ENCODE data around the gene NSUN4.
A peak's percentile ranks its signal among the peaks of the same experiment; 100 is the strongest.

NSUN4 gene

GRCh38 chr1:46399307-46399706 is 58.7 kb downstream of the NSUN4 start:
- TF ChIP-seq CTCF (IDR thresholded peaks at IDR 0.05; ENCODE audit: insufficient read depth, missing control alignments), result no peak
- no peak for DNase-seq (ENCODE audit: insufficient read length, low spot score)
- no peak for FAIRE-seq

GRCh38 chr1:46400421-46400820 is 59.8 kb downstream of the NSUN4 start:
- FAIRE-seq, result no peak
- TF ChIP-seq CTCF (IDR thresholded peaks at IDR 0.05; ENCODE audit: insufficient read depth, missing control alignments), result no peak
- no peak for DNase-seq (ENCODE audit: insufficient read length, low spot score)

GRCh38 chr1:46401154-46401913 is 60.7 kb downstream of the NSUN4 start:
- no peak for TF ChIP-seq CTCF (IDR thresholded peaks at IDR 0.05; ENCODE audit: insufficient read depth, missing control alignments)
- FAIRE-seq, result no peak
- DNase-seq (ENCODE audit: insufficient read length, low spot score), result no peak

- no peak for DNase-seq (ENCODE audit: insufficient read length, low spot score)
- no peak for TF ChIP-seq CTCF (IDR thresholded peaks at IDR 0.05; ENCODE audit: insufficient read depth, missing control alignments)
- no peak for FAIRE-seq
Measured at GRCh38 chr1:46401964-46402626, 61.5 kb downstream of the NSUN4 start.

- TF ChIP-seq CTCF (IDR thresholded peaks at IDR 0.05; ENCODE audit: insufficient read depth, missing control alignments), result no peak
- no peak for FAIRE-seq
- peak; percentile 20 for DNase-seq (ENCODE audit: insufficient read length, low spot score)
Measured at GRCh38 chr1:46403916-46404315, 63.3 kb downstream of the NSUN4 start.

- no peak for TF ChIP-seq CTCF (IDR thresholded peaks at IDR 0.05; ENCODE audit: insufficient read depth, missing control alignments)
- no peak for FAIRE-seq
- no peak for DNase-seq (ENCODE audit: insufficient read length, low spot score)
Measured at GRCh38 chr1:46404482-46405196, 64.0 kb downstream of the NSUN4 start.
